Posterior cingulate gyrus (tissue), 11 donors: ENCODE results near the gene MYCBPAP.

Experiments used
- DNase-seq, 10 donors: peaks; one replicate each; pipeline versions ENCODE4 v3.0.0 to v3.0.0-alpha.2; 2020 to 2021; ENCODE audit warnings: mixed read lengths in 3 of 10
- intact Hi-C: fragments of 100-400 bp; cut with DNase I; formaldehyde crosslinking; loops from one replicate; pipeline ENCODE4 v1.15.1; 2023

The MYCBPAP gene

DNA sequence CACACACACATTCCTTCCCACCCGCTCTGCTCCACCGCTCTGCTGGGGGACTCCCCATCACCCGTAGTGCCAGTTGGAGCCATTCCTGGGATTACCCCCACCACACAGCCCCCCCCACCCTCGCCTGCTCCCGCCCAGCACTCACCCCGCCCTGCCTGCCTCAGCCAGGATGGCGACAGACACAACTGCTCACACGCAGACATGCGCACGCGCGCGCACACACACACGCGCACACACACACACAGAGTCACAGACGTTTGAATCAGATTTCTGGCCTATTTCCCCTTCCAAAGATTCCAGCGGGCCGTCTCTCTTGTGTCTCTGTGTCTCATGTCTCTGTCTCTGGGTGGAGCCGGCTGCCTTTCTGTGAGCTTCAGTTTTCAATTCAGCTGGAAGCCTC lies 56.7 kb downstream of the MYCBPAP start:
- intact Hi-C loops, result no loop called here
- peak in 7 of 10 donors; percentile 58 to 94 (median 72) for DNase-seq

DNA sequence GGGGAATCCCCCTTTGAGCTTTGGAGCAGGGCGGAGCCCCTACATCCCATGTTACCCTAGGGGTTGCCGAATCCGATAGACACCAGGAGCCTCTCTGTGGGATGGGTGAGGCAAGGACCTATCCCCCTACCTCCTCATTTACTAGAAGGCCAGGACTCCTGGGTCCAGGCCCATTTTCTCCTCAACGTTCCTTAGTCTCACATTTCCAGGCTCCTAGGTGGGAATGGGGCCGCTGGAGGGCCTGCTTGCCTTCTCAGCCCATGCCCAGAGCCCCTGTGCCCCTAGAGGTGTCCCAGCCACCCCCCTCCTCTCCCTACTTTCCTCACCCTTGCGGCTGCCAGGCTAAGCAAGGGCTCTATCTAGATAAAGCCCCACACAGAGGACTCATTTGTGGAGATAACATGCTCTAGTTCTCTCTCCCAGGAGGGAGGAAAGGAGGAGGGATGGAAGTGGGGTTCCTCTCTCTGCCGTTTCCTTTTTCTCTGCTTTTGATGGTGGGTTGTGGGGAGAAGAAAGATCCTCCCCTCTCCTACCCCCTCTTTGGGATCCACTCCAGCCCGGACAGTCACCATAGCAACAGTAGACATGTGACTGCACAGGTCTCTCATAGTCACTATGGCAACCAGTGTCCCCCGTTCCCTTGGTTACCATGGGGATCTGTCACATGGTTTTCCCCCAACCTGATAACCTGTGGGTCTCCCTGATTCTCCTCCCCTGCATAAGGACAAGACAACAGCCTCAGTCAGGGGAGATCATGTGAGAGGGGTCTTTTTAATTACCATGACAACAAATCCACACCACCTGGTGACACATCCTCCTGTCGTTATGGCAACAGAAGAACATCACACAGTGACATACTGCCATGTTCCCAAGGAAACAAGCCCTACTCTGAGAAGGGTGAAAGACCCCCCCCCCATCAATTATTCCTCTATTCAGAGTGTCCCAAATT lies 57.4 kb downstream of the MYCBPAP start:
- peak in 9 of 10 donors; percentile 39 to 96 (median 84) for DNase-seq

DNA sequence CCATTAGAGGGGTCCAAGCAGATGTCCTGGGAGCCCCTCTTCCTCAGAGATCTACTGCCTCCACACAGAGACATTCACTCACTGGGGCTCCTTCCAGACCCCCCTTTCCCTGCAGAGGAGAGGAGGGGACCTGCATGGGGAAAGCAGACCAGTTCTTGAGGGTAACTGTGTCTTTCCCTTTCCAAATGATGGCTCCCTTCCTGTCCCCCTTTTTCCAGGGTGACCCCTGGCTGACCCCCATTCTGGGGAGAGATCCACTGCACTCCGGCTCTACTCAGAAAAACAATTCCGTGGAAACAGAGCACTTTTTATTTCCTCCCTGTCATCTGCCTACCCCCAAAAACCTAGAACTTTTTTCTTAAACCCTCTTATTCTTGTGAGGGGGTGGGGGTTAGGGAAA lies 58.6 kb downstream of the MYCBPAP start:
- DNase-seq, result no peak
- intact Hi-C loops, result no loop called here

More for the DNA sequence above, 57.4 kb downstream of the MYCBPAP start:
- intact Hi-C loops, result no loop called here

DNA sequence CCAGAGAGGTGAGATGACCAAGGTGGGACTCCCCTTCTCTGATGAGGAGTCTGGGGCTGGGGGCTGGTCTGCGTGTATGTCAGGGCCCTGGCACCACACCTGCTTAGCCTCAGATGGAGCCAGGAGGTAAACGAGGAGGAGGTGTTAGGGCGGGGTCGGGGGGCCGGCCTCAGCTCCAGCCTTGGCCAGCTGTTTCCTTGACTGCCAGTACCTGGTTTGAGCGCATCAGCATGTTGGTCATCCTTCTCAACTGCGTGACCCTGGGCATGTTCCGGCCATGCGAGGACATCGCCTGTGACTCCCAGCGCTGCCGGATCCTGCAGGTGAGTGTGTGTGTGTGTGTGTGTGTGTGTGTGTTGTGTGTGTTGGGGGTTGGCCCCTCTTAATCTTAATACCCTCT lies 60.4 kb downstream of the MYCBPAP start:
- DNase-seq, result peak in 1 of 10 donors; percentile 65
- intact Hi-C loops, result no loop called here

DNA sequence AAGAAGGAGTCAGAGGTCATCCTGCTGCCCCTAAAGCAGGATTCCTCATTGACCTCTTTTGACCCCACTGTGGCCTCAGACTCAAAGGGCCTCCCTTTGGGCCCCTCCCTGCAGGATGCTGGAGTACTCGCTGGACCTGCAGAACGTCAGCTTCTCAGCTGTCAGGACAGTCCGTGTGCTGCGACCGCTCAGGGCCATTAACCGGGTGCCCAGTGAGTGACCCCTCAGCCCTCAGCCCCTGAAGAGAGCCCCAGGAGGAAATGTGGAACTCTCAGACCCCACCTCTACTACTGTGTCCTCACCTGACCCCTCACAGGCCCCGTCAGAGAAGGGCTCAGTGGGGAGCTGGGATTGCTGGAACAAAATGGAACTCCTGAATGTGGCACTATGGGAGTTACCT lies 61.4 kb downstream of the MYCBPAP start:
- intact Hi-C loops, result no loop called here
- no peak for DNase-seq

DNA sequence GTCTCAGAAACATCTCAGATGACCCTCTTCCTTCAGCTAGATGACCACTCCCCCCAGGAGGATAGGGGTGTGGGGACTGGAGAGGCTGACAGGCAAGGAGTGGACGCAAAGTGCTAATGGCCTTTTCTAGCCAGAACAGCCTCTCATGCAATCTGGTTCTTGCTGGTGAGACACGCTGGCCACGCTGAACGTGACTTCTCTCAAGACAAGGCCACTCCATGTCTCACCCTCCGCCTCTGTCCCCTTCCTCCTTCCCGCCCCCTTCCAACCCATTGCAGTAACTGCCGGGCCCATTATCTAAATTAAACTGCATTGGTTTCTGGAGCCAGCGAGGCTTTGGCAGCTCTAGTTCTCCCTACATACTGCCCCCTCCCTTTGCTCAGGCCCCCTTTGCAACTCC lies 61.8 kb downstream of the MYCBPAP start:
- intact Hi-C loops, result no loop called here
- DNase-seq, result no peak

DNA sequence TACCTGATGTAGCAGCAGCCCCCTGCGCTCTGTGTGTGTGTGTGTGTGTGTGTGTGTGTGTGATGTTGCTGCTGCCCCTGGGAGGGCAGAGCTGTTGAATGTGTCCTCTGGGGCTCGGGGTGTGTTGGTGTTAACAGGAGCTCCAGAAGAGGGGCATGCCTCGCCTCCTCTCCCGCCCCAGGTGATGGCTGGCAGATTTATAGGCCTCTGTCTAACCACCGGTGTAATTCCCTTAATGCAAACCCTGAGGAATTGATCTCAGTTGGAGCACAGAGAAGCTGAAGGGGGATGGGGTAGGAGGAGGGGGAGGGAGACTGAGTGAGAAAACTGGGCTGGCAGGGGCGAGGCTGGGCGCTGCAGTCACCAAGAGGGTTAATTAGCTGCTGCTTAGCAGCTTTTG lies 62.3 kb downstream of the MYCBPAP start:
- no peak for DNase-seq
- intact Hi-C loops, result no loop called here

DNA sequence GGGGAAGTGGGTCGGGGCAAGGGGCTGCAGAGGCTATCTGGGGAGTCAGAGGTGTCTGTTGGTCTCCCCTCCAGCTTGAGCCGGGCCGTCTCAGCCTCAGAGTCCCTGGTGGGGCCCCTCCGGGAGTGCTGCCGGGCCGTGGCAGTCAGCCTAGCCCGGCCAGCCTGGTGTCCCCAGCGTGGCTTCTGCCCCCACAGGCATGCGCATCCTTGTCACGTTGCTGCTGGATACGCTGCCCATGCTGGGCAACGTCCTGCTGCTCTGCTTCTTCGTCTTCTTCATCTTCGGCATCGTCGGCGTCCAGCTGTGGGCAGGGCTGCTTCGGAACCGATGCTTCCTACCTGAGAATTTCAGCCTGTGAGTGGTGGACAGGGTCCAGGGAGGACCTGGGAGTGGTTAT lies 63.4 kb downstream of the MYCBPAP start:
- intact Hi-C loops, result no loop called here

DNA sequence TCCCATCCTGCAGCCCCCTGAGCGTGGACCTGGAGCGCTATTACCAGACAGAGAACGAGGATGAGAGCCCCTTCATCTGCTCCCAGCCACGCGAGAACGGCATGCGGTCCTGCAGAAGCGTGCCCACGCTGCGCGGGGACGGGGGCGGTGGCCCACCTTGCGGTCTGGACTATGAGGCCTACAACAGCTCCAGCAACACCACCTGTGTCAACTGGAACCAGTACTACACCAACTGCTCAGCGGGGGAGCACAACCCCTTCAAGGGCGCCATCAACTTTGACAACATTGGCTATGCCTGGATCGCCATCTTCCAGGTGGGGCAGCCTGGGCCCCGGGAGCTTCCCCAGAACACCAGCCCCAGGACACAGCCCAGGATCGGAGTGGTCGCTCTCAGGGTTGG lies 64.3 kb downstream of the MYCBPAP start:
- intact Hi-C loops, result no loop called here
- no peak for DNase-seq

More for the DNA sequence above, 63.4 kb downstream of the MYCBPAP start:
- DNase-seq, result no peak

DNA sequence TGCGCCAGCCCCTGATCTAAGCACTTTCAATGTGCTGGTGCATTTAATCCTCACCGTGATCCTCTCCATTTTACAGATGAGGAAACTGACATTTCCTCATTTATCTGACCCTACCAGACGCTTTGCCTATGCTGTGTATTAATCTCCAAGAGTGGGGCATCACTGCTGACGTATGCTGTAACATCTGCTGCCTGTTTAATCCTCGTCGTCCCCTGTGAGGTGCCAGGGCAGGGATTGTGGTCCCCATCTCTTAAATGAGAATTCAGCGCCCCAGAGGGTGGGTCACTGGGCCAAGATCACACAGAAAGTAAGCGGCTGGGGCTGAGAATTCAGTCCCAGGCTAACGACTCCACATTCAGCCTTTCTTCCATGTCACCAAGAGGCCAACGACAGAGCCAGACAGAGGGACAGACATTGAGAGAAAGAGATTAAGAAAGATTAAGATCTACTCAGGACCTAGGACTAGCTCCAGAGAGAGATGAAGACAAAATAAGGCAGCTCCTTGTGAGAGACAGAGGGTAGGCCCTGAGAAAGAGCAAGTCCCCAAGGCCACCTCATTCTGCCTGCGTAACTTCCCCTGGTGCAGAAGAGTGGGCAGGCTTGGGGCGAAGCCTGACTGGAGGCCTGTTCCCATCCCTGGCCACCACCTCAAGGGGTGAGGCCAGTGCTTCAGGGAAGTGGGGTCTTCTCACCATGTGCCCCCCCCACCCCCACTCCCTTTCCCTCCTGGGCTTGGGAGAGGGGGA lies 65.8 kb downstream of the MYCBPAP start:
- intact Hi-C loops, result no loop called here

DNA sequence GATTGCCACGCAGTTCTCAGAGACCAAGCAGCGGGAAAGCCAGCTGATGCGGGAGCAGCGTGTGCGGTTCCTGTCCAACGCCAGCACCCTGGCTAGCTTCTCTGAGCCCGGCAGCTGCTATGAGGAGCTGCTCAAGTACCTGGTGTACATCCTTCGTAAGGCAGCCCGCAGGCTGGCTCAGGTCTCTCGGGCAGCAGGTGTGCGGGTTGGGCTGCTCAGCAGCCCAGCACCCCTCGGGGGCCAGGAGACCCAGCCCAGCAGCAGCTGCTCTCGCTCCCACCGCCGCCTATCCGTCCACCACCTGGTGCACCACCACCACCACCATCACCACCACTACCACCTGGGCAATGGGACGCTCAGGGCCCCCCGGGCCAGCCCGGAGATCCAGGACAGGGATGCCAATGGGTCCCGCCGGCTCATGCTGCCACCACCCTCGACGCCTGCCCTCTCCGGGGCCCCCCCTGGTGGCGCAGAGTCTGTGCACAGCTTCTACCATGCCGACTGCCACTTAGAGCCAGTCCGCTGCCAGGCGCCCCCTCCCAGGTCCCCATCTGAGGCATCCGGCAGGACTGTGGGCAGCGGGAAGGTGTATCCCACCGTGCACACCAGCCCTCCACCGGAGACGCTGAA lies 67.5 kb downstream of the MYCBPAP start:
- no peak for DNase-seq
- intact Hi-C loops, result no loop called here

More for the DNA sequence above, 65.8 kb downstream of the MYCBPAP start:
- DNase-seq, result peak in 1 of 10 donors; percentile 82

DNA sequence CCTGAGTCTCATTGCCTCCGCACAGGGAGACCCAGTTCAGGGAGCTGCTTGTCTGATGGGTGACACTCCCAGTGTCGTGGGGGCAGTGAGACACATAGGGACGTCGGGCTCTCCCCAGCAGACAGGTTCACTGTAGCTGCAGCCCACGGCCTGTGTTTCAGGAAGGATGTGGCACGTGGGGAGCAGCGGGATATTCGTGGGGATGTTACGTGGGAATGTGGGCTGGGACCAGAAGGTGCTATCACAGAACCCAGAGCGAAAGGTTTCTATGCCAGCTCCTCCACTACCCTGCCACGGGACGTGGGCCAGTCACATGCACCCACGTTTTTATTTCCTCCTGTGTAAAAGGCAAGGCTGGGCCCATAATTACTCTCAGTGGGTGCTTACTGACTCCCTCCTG lies 68.6 kb downstream of the MYCBPAP start:
- peak in 6 of 10 donors; percentile 24 to 90 (median 51) for DNase-seq

DNA sequence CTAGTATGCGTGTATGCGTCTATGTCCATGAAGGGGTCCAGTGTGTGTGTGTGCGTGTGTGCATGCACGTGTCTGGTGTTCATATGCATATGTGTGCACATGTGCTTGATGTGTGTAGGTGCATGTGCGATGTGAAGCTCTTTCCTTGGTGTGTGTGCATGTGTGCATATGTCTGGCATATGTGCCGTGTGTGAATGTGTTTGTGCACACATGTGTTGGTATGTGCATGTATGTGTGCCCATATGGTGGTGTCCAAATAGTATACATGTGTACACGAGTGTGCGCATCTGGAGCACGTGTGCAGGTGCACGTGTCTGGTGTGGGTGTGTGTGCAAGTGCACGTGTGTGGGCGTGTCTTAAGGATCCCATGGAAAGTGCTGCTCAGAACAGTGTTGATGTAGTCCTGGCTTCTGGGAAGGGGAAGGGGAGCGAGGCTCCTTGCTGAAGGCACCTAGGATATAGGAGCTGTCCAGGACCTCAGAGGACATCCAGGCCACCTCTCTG lies 69.3 kb downstream of the MYCBPAP start:
- intact Hi-C loops, result no loop called here
- DNase-seq, result no peak

More for the DNA sequence above, 68.6 kb downstream of the MYCBPAP start:
- intact Hi-C loops, result no loop called here

DNA sequence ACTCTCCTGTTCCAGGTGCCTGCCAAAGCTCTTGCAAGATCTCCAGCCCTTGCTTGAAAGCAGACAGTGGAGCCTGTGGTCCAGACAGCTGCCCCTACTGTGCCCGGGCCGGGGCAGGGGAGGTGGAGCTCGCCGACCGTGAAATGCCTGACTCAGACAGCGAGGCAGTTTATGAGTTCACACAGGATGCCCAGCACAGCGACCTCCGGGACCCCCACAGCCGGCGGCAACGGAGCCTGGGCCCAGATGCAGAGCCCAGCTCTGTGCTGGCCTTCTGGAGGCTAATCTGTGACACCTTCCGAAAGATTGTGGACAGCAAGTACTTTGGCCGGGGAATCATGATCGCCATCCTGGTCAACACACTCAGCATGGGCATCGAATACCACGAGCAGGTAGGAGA lies 69.9 kb downstream of the MYCBPAP start:
- no peak for DNase-seq
- intact Hi-C loops, result no loop called here

DNA sequence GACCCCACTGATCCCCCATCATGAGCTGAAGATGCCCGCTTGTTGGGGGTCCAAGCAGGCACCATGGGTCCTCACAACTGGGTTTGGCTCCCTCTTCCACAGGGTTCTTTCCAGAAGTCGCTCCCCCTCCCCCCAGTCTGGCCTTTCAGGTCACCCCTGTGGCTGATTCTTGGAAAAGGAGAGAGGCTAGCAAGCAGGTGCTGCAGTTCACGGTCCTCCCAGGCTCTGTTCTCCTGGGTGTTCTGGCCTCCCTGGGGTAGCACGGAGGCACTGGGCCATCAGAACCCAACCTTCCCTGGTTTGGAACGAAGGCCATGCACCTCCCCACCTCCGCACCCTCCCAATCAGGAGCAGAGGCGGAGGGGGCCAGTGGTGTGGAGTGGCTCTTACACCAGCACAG lies 71.2 kb downstream of the MYCBPAP start:
- DNase-seq, result no peak
- intact Hi-C loops, result no loop called here

DNA sequence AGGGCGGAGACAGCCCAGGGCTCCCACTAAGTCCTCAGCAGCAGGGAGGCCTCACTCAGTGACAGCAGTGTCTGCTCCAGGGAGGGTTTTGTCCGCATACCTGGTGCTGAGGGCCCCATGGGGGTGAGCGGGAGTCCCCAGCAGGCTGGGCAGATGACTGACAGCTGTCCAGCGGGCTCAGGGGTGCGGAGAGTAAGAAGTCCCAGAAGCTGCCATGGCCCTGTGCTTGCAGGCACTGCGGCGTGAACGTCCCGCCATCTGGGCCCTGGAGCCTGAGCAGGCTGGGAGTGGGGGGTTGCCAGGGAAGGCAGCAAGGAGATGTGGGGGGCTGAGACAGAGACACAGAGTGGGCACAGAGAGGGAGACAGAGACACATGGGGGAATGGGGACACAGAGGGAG lies 72.4 kb downstream of the MYCBPAP start:
- intact Hi-C loops, result no loop called here
- no peak for DNase-seq
